ENCODE results near the gene VPS13C.
A peak's percentile ranks its signal among the peaks of the same experiment; 100 is the strongest.

Gene VPS13C

GRCh38 chr15:62060113-62060895, at the start of gene VPS13C:
Gene VPS13C, minus strand, starts transcription at chr15:62060447. Its CDS starts 73 bp downstream, at chr15:62060374.
- peak; percentile 87 to 90 for DNase-seq

DNA sequence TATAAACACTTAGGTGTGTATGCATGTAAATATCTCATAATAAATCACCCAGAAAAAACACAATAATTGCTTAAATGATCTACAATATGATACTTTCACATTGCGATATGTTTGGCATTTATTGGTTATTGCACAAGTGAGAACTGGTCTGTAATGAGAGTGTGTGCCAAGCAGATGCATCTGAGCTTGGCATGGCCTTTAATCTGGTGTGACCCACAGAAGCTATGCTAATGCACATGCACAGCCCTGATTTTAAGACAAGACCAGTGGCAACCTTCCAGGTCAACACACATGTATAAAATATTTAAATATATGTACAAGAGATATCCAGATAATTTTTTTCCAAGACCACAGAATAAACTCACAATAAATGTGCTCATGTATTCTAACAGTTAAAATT, 49.2 kb upstream of the VPS13C start:
- no peak for DNase-seq

GRCh38 chr15:62108411-62108810, 48.2 kb upstream of the VPS13C start:
- no peak for DNase-seq

DNA sequence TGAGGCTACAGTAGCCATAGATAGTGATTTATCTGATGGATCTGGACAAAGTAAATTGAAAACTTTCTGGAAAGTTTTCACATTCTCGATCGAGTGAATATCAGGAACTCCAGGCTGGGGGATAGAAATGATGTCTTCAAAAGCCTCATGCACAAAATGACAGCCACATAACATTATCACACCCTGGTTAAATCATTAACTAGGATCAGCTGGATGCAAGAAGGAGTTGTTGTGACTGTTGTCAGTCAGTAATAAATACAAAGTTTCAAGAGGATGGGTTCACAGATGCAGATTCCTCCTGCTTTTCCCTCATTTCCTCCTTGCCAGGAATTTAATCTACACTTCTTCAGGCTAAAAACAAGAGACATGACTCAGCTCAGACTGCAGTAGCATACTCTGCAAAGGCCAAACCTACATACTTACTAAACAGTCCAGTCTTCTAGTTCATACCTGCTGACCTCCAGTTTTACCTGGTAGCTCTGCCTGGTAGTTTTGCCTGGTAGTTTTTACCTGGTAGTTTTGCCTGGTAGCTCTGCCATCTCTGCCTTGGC, 47.4 kb upstream of the VPS13C start:
- no peak for DNase-seq

DNA sequence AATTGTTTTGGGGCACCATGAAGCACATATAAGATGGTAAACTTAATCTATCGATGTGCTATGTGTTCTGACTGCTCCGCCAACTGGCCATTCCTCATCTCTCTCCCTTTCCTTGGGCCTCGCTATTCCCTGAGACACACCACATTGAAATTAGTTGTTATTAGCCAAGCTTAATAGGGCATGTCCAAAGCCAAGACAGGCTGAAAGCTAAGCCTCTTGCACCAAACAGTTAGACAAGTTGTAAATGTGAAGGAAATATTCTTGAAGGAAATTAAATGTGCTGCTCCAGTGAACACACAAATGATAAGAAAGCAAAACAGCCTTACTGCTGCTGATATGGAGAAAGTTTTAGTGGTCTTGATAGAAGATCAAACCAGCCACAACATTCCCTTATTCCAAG, 45.8 kb upstream of the VPS13C start:
- no peak for DNase-seq

- no peak for DNase-seq
Observed at GRCh38 chr15:62105266-62105665, 45.0 kb upstream of the VPS13C start.

- DNase-seq, result no peak
Observed at GRCh38 chr15:62104846-62105245, 44.6 kb upstream of the VPS13C start.

- no peak for DNase-seq
Observed at GRCh38 chr15:62104401-62104800, 44.2 kb upstream of the VPS13C start.

GRCh38 chr15:62103431-62103830, 43.2 kb upstream of the VPS13C start:
- no peak for DNase-seq

- DNase-seq, result no peak
Observed at GRCh38 chr15:62099094-62099601, 38.9 kb upstream of the VPS13C start.

DNA sequence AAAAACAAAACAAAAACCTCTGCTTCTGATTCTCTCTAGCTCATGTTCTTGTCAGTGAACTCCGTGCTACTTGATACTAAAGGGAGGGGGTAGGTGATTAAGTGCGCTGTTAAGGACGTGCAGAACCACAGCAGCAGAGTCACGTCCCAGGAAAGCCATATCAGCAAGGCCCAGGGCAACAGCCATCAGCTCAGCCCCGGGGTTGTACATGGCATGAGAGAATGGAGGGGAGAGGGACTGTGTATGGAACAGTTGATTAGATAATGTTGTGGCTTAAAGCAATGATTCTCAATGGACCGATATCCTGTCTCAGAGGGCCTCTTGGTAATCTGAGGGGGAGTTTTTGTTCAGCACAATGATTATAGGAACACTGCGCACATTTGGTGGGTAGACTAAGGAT, 34.1 kb upstream of the VPS13C start:
- no peak for DNase-seq

- DNase-seq, result no peak
Observed at GRCh38 chr15:62093809-62094208, 33.6 kb upstream of the VPS13C start.

DNA sequence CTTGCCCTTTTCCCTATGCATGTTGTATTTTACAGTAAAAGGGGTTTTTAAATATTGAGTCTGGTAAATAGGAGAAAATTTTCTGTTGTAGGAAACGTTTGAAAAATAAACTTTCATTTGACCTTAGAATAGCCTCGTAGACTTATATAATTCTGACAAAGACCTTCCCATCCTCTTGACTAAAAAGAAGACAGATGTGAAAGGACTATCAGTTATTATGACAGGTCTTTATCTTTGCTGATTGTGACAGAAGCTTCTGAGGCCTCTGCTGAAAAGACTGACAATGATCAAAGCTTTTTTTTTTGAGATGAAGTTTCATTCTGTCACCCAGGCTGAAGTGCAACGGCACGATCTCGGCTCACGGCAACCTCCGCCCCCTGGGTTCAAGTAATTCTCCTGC, 30.7 kb upstream of the VPS13C start:
- DNase-seq, result no peak

DNA sequence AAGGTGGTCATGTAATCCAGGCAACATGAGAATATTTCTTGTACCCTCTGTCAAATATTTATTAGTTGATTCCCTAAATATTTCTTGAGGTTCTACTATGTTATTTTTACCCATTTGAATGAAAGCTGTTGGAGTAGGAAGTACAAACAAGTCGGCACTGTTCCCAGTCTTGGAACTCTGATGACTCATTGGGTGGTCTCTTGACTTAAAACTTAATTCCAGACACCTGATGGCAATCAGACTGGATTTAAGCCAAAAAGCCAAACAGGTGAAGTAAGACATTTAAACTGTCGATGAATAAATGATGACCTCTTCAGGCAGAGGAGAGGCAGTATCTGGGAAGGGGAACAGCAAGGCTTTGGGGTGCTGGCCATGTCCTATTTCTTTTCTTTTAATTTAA, 29.4 kb upstream of the VPS13C start:
- DNase-seq, result no peak

DNA sequence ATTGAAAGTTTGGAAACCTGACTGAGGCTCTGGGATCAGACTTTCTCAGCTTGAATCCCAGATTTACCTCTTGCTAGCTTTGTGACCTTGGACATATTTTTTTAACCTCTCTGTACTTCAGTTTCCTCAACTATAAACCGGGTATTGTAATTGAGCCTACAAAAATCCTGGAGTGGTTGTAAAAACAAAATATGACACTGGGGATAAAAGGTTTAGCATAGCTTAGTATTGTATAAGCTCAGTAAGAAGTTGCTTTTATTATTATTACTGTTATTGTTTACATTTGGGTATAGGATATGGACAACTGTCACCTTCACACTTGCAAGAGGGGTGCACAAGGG, 28.1 kb upstream of the VPS13C start:
- no peak for DNase-seq

- no peak for DNase-seq
Observed at GRCh38 chr15:62087671-62088352, 27.6 kb upstream of the VPS13C start.

DNA sequence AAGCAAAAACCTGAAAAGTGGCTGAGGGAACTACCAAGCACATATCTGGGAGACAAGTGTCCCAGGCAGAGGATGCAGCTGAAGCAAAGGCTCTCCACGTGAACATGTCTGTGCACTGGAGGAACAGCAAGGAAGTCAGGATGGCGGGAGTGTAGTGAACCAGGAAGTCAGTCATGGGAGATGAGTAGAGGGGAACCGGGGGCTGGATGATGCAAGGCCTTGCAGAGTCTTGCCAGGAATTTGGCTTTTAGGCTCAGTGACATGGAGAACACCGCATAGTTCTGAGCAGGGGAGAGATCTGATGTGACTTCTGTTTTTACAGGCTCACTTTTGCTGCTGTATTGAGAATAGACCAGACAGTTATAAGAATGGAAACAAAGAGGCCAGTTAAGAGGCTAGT, 25.5 kb upstream of the VPS13C start:
- no peak for DNase-seq

DNA sequence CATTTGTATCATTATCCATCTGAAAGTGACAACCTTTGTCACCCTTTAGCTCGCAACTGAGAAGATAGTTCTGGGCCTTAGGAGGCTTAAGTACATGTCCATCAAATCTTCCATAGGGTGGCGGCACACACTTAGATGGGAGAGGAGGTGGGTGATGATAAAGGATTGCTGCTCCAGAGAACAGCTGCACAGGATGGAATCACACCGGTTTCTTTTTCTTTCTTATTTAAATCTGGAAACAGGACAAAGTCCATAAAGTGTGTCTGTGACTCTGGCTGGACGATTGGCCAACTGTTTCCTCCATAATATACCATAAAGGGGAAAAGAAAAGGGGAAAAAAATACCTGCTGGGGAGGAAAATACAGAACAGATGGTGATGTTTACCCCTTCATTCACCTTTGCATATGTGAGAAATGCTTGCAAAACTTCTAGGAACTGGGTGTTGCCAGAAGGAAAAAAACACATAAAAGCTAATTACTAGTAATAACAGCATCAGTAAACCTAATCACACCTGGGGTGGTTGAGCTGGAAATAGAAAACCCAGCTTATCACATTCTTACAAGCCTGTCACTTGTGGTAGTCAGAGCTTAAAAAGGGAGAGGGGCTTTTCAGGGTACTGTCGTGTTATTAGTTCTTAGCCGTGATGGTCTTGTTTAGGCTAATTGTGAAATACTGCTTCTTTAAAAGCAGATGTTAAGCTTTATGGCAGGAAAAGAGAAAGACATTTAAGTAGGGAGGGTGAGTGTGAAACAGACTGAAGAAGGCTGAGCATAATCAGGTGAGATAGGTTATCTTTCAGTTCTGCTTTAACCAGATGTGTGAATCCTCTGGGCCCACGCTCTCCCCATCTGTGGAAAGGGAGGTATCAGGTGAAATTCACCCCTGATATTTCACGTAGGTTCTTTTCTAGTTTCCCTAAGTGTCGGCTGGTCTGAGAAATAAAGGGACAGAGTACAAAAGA, 23.2 kb upstream of the VPS13C start:
- no peak for DNase-seq

DNA sequence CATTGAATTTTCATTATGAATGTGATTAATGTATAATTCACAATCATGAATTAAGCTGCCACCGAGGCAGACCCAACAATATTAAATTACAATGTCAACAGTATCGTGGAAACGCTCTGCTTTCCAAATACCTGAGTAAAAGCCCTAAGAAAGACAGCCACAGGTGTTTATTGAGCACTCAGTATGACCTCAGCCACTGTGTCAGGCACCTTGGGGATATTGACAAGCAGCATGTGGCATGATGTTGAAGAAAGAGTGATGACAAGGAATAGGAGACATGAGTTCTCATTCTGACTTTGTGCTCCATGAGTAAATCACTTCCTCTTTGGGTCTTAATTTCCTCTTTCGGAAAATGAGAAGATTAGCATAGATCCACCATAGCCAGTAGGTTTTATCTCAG, 19.3 kb upstream of the VPS13C start:
- no peak for DNase-seq

DNA sequence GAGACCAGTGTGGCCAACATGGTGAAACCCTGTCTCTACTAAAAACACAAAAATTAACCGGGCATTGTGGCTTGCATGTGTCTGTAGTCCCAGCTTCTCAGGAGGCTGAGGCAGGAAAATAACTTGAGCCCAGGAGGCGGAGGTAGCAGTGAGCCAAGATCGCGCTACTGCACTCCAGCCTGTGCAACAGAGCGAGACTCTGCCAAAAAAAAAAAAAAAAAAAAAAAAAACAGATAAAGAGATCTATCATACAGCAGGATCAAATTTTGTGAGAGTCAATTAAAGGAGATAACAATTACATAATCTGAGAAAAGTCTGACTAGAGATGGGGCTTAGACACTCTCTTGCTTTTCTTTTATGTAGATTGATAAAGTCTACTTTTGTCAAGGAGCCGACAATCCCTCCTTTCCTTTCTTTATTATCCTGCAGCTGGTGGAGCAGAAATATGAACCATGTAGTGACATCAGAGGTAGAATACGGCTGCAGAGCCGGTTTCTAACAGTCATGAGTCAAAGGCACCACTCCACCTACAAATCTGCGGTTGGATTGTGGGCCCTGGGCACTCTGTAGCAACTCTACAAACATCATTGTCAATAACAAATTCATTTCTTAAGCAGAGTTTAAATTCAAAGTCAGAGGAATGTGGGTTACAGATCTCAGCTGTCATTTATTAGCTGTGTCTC, 15.5 kb upstream of the VPS13C start:
- DNase-seq, result no peak

DNA sequence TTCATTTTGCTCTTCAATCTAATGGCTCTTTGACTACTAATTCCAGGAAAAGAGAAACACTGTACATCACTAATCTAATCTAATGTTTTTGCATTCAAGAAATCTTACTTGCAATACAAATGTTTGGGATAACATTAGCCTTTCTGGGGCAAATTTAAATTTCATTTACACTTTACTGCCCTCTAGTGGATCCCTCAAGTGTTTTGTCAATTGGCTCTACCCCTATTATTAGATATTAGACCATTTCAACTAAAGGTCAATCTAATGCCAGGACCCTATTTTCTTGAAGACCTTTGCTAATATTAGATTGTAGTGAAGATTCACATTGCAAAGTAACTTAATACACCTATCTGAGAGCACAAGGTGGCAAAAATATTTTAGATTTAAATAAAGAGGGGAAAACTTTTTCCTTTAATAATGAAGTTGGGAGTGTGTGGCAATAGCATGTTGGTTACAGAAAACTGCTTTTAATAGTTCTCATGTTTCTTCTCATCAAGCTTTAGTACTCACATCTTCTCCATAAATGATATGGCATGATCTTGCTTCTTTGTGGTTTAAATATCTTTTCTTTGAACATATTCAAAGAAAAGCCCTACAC, 11.6 kb upstream of the VPS13C start:
- no peak for DNase-seq

DNA sequence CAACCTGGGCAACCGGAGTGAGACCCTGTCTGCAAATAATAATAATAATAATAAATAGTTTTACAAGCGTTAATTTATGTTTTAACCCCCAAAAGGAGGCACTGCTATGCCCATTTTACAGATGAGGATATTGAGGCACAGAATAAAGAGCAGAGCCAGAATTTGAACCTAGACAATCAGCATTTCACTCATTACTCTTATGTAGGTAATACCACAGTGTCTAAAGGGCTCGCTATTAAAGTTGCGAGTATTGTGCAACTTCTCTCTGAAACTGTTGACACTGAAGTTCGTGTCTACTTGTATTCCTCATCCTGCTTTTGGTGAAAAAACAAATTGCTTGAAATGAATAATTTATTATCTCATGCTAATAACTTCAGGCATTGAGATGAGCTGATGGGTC, 9.3 kb upstream of the VPS13C start:
- no peak for DNase-seq

Measured in activated CD4-positive, alpha-beta T cell treated with anti-CD3 and anti-CD28 coated beads, Interleukin-2, amount 50 U/mL, for 48 hours (primary cell).